GM21526 (cell line): ENCODE measurements around the gene PPARA.

Experiments
- ATAC-seq: cut with Tn5 transposase; IDR thresholded peaks from one replicate; pipeline ENCODE4 v1.9.1; 2021; ENCODE audit warnings: moderate library complexity; ENCODE audit not compliant: unreplicated experiment, low FRiP score

PPARA gene

GRCh38 chr22:46238541-46238940 lies 88.2 kb downstream of the PPARA start:
- ATAC-seq: no peak

GRCh38 chr22:46239261-46240048 lies 89.1 kb downstream of the PPARA start:
- ATAC-seq: no peak

GRCh38 chr22:46240073-46240472 lies 89.7 kb downstream of the PPARA start:
- ATAC-seq: no peak

- no peak for ATAC-seq
Measured at GRCh38 chr22:46240506-46240905, 90.2 kb downstream of the PPARA start.

GRCh38 chr22:46240907-46241306 lies 90.6 kb downstream of the PPARA start:
- ATAC-seq: no peak

- ATAC-seq: no peak
Measured at GRCh38 chr22:46241396-46242007, 91.2 kb downstream of the PPARA start.

GRCh38 chr22:46242076-46242475 lies 91.8 kb downstream of the PPARA start:
- ATAC-seq: no peak

GRCh38 chr22:46244771-46245170 lies 94.4 kb downstream of the PPARA start:
- ATAC-seq: no peak

- no peak for ATAC-seq
Measured at GRCh38 chr22:46245511-46245910, 95.2 kb downstream of the PPARA start.

GRCh38 chr22:46246178-46246577 lies 95.9 kb downstream of the PPARA start:
- ATAC-seq: no peak

- ATAC-seq: no peak
Measured at GRCh38 chr22:46247443-46247975, 97.2 kb downstream of the PPARA start.

- ATAC-seq: peak; percentile 76
Measured at GRCh38 chr22:46250035-46250782, 99.9 kb downstream of the PPARA start, which contains the start of gene CDPF1. Gene CDPF1 (minus strand): TSS chr22:46250293. CDS start chr22:46248284, 2,009 bp downstream.

- no peak for ATAC-seq
Measured at GRCh38 chr22:46250783-46251125, 100.4 kb downstream of the PPARA start.

- ATAC-seq: no peak
Measured at GRCh38 chr22:46251266-46251665, 100.9 kb downstream of the PPARA start.

GRCh38 chr22:46251816-46252380 lies 101.6 kb downstream of the PPARA start:
- no peak for ATAC-seq

GRCh38 chr22:46256358-46256958 lies 106.1 kb downstream of the PPARA start:
- ATAC-seq: no peak

GRCh38 chr22:46259374-46259773 lies 109.0 kb downstream of the PPARA start:
- ATAC-seq: no peak

- ATAC-seq: no peak
Measured at GRCh38 chr22:46260038-46260437, 109.7 kb downstream of the PPARA start.

- no peak for ATAC-seq
Measured at GRCh38 chr22:46262449-46263215, 112.3 kb downstream of the PPARA start.

- ATAC-seq: no peak
Measured at GRCh38 chr22:46263216-46263590, 112.9 kb downstream of the PPARA start, which contains the start of gene PKDREJ. Gene PKDREJ (minus strand): TSS chr22:46263343. CDS start chr22:46263322, 21 bp downstream.
